ENCODE measurements around the gene SPHK1. TPM values are rescaled to one million over a fixed set of nuclear protein-coding genes. Genes with fewer than 3 reads are reported as not detected.
"Not testable (repeated sequence)": the region's sequence is repeated elsewhere in the genome, so short reads cannot be mapped to it uniquely, and the experiment has no call there.

SPHK1 gene
- 10 to 100 TPM in 1 of 2 donors, 1 to 10 TPM in 1; 4.8 to 27.9 TPM for total RNA-seq
- long read RNA-seq, transcript SPHK1-202 (5 exons, 1,779 nt), result minor isoform, 7 of 36 reads
- long read RNA-seq, transcript SPHK1-210 (6 exons, 1,821 nt), result major isoform, 11 of 36 reads
- long read RNA-seq, partial matches to known transcripts, result 5 of 36 reads
- long read RNA-seq, other reads (novel, unspliced or antisense), result 12 of 36 reads

GRCh38 chr17:76384222-76384986 is at the start of gene SPHK1:
TSS of gene SPHK1 (plus strand) at chr17:76384609. CDS start at chr17:76385645, 1,036 bp downstream.
- peak; percentile 84 for DNase-seq
- peak; percentile 82 for ATAC-seq
- intact Hi-C loops (cut with DNase I), result no loop called here

DNA sequence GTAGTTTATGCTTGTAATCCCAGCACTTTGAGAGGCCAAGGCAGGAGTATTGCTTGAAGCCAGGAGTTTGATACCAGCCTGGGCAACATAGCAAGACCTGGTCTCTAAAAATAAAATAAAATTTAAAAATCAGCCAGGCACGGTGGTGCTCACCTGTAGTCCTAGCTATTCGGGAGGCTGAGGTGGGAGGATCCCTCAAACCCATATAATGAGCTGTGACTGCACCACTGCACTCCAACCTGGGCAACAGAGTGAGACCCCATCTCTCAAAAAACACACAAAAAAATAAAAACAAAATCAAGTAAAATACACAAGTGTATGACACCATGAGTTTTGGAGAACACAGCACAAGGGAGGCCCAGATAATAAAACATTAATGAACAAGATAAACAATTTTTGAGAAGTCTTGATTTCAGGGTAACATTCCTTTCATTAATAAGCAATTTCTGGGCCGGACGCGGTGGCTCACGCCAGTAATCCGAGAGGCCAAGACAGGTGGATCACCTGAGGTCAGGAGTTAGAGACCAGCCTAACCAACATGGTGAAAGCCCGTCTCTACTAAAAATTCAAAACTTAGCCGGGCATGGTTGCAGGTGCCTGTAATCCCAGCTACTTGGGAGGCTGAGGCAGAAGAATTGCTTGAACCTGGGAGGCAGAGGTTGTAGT is 48.6 kb upstream of the SPHK1 start:
- DNase-seq (no peak), ATAC-seq (no peak)
- intact Hi-C loops (cut with DNase I), result no loop called here

DNA sequence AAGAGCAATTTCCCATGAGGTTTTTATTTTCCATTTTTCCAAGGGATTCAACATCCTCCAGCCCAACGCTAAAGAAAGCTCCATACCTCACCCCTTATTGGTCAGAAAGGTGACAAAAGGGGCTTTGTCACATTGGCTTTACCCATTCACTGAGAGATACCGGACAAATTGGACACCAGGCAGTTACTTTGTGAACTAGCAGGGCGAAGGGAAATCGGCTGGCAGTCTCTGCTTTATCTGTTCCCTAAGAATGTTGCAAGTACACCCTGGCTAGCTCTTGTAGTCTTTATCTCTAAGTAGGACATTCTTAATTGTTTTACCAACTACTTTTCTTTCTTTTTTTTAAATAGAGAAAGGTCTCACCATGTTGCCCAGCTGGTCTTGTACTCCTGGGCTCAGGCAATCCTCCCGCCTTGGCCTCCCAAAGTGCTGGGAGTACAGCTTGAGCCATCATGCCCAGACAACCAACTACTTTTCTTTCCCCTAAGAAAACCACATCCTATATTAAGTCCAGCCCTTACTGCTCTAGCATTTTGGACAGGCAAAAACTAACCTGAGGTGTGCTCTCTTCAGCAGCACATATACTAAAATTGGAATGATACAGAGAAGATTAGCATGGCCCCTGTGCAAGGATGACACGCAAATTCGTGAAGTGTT is 47.5 kb upstream of the SPHK1 start:
- DNase-seq (no peak), ATAC-seq (no peak)
- intact Hi-C loops (cut with DNase I), result no loop called here

DNA sequence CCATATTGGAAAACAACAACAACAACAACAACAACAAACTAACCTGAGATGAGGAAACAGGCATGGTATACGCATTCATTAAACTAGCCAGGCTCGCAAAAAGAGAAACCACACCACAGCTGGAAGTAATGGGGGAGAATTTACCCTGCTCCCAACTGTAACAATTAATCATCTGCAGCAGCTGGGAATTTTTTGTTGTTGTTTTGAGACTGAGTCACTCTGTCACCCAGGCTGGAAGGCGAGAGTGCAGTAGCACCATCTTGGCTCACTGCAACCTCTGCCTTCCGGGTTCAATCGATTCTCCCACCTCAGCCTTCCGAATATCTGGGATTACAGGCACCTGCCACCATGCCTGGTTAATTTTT is 47.0 kb upstream of the SPHK1 start:
- intact Hi-C loops (cut with DNase I), result no loop called here
- ATAC-seq (peak in 1 of 2 donors; percentile 22), DNase-seq (no peak)

DNA sequence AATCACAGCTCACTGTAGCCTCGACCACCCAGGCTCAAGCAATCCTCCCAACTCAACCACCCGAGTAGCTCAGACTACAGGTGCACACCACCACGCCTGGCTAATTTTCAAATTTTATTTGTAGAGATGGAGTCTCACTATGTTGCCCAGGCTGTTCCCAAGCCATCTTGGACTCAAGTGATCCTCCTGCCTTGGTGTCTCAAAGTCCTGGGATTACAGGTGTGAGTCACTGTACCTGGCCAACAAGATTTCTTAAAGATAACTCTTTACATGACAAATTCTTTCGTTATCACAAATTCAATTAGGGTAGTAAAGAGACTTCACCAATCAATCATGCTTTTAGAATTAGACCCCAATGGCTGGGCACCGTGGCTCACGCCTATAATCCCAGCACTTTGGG is 43.1 kb upstream of the SPHK1 start:
- DNase-seq (no peak), ATAC-seq (no peak)
- intact Hi-C loops (cut with DNase I), result no loop called here

GRCh38 chr17:76343106-76343505 is 41.3 kb upstream of the SPHK1 start:
- ATAC-seq (no peak), DNase-seq (no peak)
- intact Hi-C loops (cut with DNase I), result no loop called here

DNA sequence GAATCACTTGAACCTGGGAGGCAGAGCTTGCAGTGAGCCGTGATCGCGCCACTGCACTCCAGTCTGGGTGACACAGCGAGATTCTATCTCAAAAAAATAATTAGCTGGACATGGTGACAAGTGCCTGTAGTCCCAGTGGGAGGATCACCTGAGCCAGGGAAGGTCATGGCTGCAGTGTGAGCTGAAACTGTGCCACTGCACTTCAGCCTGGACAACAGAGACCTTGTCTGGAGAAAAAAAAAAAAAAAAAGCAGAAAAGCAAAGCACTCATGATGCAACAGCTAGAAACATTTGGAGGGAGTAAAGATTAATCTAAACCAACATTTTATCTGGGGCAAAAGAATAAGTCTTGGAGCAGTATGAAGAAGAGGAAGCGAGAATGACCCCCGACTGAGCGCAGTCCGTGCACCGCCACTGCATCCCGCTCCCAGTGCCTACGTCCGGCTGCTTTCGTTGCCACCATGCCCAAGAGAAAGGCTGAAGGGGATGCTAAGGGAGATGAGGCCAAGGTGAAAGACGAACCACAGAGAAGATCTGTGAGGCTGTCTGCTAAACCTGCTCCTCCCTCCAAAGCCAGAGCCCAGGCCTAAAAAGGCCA is 38.9 kb upstream of the SPHK1 start:
- intact Hi-C loops (cut with DNase I), result no loop called here
- no peak for ATAC-seq
- no peak for DNase-seq

DNA sequence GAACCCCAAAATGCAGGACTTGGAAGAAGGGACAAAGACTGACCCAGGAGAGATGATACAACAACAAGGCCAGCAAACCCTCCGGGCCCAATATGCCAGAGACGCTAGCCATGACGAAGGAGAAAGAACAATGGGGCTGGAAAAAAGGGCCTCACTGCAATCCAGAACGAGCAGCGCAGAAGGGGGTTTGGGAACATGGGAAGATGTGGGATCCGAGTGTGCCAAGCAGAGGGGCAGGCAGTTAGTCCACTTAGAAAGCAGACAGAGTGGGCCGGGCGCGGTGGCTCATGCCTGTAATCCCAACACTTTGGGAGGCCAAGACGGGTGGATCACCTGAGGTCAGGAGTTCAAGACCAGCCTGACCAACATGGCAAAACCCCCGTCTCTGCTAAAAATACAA is 37.5 kb upstream of the SPHK1 start:
- DNase-seq; ATAC-seq; intact Hi-C loops (cut with DNase I): not testable (repeated sequence)

DNA sequence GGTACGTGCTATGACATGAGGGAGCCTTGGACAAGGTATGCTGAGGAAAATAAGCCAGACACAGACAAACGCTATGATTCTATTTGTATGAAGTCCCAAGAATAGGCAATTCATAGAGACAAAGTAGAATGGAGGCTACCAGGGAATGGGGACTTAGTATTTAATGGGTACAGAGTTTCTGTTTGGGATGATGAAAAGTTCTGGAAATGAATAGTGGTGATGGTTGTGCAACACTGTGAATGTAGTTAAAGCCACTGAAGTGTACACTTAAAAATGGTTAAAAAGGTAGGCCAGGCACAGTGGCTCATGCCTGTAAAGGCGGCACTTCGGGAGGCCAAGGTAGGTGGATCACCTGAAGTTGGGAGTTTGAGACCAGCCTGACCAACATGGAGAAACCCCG is 33.9 kb upstream of the SPHK1 start:
- DNase-seq (no peak), ATAC-seq (no peak)
- intact Hi-C loops (cut with DNase I), result no loop called here

DNA sequence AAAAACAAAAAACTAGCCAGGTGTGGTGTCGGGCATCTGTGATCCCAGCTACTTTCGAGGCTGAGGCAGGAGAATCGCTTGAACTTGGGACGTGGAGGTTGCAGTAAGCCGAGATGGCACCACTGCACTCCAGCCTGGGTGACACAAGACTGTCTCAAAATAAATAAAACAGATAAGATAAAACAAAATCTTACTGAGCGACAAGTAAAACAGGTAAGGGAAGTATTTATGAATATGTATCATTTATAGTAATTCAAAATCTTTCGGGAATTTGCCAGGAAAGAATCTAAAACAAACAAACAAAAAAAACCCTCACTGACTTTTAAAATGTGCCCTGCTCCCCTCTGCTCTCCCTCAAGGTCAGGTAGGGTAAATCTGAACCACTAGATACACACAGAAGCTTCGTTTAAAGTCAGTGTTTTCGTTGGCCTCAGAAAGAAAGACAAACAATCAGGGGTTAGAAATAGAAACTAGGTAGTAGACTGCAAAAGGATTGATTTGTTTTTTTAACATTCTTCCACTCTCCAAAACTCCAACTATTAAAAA is 32.8 kb upstream of the SPHK1 start:
- intact Hi-C loops (cut with DNase I), result no loop called here
- ATAC-seq (no peak), DNase-seq (no peak)

DNA sequence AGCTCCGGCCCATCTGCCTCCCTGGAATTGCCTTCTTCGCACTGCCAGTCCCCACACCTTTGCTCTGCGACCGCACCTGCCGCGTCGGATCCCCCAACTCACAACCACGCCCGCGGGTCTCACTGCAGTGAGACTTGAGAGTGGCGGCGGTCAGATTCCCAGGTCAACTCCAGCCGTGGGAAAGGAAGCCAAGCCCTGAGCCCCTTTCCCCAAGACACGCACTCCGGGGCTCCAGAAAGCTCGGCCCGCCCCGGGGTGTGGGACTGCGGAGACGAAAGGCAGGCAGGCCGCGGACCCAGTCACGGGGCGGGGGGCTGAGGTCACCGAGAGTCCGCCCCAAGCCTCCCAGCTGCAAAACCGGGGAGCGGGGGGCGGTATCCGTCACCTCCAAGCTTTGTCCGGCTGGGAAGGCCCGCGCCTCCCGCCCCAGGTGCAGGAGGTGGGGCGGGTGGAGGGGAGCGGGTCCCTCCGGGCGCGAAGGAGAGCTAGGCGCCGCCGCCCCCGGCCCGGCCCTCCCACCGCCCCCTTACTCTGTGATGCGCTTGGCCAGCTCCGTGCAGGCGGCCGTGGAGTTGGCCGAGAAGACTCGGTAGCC is 31.3 kb upstream of the SPHK1 start:
- ATAC-seq (peak; percentile 39 to 57), DNase-seq (peak; percentile 35)
- intact Hi-C loops (cut with DNase I), result no loop called here

DNA sequence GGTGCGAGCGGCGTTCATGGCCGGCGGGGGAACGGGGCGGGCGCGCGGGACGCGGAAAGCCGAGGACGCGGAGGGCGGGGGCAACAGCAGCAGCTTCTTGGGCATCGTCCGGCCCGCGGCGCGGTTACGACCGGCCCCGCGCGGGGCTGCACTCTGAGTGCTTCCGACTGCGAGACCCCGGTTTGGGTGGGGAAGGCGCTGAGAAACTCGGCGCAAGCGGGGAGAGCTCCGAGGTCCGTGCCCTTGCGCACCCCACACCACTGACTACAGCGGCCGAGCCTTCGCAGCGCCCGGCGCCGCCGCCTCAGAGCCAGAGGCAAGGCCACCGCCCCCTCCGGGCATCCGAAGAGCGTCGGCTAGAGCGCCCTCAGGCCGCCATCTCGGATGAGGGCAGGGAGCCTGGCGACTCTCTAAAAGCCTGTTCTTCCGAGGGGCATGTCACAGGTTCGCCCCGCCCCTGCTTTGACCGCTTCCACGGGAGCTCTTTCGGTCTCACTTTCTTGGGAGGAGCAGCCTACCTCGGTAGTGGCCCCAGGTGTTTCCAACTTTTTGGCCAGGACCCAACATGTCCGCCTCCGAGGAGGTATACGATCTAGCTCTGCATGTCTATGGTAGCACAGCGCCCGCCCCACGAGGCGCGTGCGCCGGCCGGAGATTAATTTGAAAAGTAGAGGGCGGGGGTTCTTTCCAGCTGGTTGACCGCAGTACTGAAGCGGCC is 30.7 kb upstream of the SPHK1 start, which contains the start of gene PRPSAP1:
Gene PRPSAP1 (minus strand): TSS at position 318 of the 718 bp plus-strand sequence. CDS start 213 bp downstream, at position 105.
- DNase-seq (peak; percentile 90), ATAC-seq (peak; percentile 98)
- intact Hi-C loops (cut with DNase I), result no loop called here

DNA sequence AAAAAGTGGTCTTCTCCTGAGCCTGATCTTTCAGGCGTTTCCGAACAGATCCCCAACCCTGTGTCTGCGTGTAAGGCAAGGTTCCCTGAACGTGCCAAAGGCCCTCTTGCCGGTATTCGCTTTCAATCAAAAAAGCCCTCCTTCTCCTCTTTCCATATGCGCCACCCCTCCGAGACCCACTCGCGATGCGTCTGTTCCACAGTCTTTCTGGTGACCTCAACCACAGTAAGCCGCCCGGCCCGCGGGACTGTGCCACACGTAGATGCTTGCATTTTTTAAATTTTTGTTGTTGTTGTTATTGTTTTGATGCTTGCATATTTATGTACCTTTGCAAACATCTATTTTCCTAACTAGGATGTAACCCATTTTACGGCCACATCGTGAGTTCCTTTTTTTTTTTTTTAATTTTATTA is 30.1 kb upstream of the SPHK1 start:
- intact Hi-C loops (cut with DNase I), result no loop called here
- DNase-seq (no peak), ATAC-seq (no peak)

GRCh38 chr17:76354747-76355310 is 29.6 kb upstream of the SPHK1 start:
- ATAC-seq (no peak), DNase-seq (no peak)
- intact Hi-C loops (cut with DNase I), result no loop called here

- intact Hi-C loops (cut with DNase I), result no loop called here
- DNase-seq (peak; percentile 1), ATAC-seq (no peak)
These were observed 27.5 kb upstream of the SPHK1 start for GRCh38 chr17:76356803-76357456.

DNA sequence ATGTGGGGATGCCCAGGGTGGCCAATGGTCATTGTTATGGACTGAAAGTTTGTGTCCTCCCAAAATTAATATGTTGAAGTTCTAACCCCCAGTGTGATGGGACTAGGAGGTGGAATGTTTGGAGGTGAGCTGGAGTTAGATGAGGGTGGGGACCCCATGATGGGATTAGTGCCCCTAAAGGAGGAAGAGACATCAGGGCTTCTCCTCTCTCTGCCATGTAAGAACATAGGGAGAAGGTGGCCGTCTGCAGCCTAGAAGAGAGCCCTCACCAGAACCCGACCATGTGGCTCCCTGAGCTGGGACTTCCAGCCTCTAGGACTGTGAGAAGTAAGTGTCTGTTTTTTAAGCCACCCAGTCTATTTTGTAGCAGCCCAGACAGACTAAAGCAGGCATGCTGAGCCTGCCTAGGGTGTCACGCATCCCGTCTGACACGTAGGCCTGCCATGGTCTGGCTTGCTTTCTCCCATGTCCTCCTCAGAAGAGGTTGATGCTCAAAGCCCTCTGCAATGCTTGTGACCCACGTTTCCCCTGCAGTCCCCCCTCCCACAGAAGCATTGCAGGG is 26.7 kb upstream of the SPHK1 start:
- intact Hi-C loops (cut with DNase I), result no loop called here
- no peak for ATAC-seq
- no peak for DNase-seq

- intact Hi-C loops (cut with DNase I), result no loop called here
- no peak for DNase-seq
- no peak for ATAC-seq
These were observed 25.0 kb upstream of the SPHK1 start for GRCh38 chr17:76359375-76359774.

Data from left cardiac atrium (tissue), 4 donors.